Right renal cortex interstitium (tissue), 3 donors: ENCODE results near the gene PWWP2B. TPM values are rescaled to one million over a fixed set of nuclear protein-coding genes. Genes with fewer than 3 reads are reported as not detected.

Experiments used
- DNase-seq, 3 donors: peaks; one replicate each; pipeline ENCODE4 v3.0.0-alpha.2; 2013; ENCODE audit warnings: low read depth in 3 of 3, low spot score in 2 of 3
- polyA plus RNA-seq, 3 donors: library from polyadenylated mRNA; unstranded; fragments of 120-200 nt; gene quantifications; one replicate each; pipeline ENCODE4 v1.2.1, GENCODE V29; 2013; ENCODE audit not compliant: insufficient read length in 3 of 3

The PWWP2B gene
- polyA plus RNA-seq, 3 donors, result 5.0 to 9.7 (median 8.2) TPM

DNA sequence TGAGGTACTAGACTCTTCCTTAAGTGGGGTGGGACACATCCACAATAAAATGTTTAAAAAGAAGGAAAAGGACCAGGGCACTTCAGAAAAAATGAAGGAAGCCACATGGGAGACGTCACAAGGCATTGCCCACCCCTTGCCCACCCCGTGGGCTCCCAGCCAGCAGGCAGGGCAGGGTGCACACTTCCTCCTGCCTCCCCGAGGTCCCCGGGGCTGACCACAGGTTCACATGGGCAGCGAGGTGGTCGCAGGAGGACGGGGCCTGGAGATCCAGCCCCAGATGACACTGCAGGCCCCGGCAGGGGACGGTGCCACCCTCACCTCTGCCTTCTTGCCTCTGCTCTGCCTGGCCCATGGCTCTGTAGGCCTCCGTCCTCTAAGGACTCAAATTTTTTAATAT, 45.6 kb downstream of the PWWP2B start:
- no peak for DNase-seq

DNA sequence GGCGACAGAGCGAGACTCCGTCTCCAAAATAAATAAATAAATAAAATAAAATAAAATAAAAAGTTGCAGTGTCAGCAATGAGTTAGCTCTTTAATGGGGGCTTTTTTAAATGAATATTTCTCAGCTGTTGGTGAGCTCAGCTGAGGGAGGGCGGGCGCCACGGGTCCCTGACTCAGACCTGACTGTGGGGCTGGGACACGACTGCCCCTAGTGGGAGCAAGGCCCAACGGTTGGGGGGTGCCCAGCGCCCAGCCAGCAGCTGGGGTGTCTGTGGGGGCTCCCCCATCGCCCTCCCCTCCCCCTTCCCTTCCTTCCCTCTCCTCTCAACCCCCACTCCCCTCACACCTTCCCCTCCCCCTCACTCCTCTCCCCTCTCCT, 46.6 kb downstream of the PWWP2B start:
- no peak for DNase-seq

DNA sequence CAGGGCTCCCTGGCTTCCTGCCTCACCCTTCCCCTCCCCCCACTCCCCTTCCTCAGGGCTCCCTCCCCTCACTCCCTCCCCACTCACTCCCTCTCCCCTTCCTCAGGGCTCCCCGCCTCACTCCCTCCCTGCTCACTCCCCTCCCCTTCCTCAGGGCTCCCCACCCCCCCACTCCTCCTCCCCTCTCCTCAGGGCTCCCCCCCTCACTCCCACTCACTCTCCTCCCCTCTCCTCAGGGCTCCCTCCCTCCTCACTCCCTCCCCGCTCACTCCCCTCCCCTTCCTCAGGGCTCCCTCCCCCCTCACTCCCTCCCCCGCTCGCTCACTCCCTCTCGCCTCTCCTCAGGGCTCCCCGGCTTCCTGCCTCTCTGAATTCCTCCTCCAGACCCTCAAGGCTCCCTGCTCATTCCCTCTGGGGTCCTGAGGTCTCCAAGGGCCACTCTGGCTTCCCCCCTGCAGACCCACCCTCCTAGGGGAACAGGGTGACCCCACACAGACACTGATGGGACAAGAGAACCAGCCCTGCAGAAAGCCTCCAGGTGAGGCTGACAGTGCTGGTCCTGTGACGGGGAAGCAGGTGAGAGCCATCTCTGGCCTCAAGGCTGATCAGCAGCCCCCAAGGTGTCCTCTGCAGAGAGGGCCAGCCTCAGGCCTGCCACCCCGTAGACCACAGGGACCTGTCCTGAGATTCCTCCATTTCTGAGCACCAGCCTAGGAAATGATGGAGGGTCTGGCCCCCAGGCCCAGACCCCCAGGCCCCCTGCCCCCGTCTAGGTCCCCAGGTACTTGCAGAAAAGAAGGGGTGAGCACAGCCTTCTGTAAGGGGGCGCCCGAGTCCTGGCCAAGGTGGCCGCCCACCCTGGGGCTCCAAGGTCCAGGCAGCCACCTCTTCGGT, 47.2 kb downstream of the PWWP2B start:
- DNase-seq, result peak in 2 of 3 donors; percentile 80 to 88

DNA sequence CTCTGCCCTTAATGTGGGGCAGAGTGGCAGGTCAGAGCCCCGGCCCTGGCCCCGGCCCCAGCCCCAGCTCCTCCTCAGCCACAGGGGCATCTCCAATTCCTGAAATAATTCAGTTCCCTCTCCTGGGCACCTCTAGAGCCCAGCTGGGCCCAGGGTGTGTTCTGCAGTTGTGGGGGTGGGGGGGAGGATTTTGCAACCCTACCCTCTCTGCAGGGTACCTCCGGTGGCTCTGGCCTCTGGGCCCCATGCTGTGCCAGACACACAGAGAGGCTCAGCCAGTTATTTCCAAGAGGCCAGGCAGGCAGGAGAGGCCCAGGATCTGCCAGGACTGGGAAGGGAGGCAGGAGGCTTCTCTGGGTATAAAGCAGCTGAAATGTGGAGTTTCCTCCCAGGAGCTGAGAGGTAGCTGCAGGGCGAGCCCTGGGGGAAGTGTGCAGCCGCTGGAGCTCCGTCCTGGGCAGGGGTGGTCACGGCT, 47.9 kb downstream of the PWWP2B start:
- no peak for DNase-seq

DNA sequence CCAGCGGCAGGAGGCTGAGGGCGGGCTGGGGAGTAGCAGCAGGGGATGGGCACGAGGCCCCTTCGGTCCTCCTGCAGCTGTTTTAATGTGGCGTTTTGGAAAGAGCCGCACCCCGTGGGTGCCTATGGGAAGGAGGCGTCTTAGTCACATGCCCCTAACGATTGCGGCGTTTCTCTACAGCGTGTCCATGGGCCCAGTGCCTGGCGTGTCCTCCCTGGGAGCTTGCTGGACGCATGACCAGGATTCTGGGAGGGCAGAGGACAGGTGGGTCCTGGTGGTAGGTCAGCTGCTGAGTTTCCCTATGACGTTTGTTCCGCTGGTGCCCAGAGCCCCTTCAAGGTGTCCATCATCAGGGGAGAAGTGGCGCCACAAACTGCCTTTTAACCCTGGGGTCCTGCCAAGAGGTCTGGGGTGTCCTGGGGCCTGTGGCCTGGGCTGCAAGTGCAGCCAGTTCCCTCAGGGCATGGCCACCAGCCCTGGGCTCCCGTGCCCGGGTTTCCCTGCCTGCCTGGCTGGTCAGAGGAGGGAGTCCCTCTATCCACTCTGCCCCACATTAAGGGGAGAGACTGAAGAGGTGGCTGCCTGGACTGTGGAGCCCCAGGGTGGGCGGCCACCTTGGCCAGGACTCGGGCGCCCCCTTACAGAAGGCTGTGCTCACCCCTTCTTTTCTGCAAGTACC, 48.7 kb downstream of the PWWP2B start:
- DNase-seq, result no peak

DNA sequence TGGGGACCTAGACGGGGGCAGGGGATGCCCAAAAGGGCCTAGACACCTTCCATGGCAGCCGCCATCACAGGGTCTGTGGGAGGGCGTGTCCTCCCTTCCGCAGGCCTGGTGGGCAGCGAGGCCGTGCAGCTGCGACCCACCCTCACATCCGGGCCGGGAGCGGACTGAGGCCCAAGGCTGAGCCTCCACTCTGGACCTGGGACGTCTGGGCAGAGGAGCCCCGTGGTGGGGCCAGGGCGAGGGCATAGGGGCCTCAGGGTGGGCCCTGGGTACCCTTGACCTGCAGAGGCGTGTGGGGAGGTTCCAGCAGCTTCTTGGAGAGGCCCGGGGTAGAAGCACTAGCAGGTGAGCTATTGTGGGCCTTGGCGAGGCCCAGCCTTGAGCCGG, 49.2 kb downstream of the PWWP2B start:
- no peak for DNase-seq

DNA sequence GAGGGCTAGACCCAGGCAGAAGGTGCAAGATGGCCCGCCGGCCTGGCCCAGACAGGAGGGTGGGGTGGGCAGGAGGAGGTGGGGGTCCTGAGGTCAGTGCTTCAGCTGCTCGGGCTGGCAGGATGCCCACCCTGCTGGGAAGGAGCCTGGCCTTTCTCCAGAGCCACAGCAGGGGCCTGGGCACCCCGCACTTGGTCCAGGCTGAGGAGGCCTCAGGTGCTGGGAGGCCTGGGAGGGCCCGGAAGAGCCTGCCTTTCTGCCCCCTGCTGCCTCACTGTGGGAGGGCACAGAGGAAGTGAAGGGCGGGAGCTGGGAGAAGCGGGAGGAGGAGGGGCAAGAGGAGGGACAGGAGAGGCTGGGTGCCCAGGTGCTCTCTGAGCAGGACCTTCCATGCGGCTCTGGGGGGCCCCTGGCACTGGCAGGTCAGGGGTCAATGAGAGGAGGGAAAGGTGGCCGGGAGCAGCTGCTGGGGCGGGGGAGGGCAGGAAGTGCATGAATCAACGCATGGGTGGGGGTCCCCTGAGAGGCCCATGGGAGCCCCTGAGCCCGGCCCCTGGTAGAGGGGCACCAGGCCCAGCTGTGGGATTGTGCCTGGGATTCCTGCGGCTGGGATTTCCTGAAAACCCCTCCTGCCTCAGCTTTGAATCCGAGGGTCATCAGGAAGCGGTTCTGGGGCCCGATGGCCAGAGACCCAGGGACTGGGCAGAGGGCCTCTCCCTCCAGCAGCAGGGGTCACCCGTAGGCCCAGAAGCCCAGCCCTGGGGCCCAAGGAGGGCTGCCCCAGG, 49.9 kb downstream of the PWWP2B start:
- DNase-seq, result no peak

DNA sequence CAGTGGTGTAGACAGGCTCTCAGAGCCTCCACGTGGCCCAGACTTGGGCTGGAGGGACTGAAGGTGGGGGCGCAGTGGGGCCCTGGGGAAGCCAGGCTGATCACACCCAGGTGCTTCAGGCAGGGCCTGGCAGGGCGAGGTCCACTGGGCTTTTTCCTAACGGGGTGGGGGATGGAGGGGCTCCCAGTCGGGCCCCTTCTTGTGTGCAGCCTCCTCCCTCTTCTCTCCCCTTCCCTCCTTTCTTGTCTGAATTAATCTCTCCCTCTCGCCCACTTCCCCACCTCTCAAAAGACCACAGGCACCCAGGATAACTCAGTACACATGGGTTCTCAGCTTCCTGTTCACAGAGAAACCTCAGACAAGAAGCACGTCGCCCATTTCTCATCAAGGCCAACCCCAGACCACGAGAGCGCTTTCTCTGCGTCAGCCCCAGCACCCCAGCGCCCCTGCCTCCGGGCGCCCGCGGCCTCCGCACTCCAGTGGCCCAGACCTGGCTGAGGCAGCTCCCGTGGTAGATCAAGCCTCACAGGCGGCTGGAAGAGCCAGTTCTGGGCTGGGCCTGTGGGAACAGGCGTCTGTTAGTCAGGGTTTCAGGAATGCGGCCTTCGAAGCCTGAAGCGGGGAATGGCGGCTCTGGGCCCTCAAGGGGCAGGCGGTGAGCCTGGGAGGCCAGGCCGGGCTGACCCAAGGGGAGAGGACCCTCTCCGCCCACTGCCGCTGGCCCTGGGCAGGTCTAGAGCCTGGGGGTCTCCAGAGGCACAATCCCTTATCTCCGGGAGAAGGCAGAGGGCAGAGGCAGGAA, 50.6 kb downstream of the PWWP2B start:
- DNase-seq, result no peak

DNA sequence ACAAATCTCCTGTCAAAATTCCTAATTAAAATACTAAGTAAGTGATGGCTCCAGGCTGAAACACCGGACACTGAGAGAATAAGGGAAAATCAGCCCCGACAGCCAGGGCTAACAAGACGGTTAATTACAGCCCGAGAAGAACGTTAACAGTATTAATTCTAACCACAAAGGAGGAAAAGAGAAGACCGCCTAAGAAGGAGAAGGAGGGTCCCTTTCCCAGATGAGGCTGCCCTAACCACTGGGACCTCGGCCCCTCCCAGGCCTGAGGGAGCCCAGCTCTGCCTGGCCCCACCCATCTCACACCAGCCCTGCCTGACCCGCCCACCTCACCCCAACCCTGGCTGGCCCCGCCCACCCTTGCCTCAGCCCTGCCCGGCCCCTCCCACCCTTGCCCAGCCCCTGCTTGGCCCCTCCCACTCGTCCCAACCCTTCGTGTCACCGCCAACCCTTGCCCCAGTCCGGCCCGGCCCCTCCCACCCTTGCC, 51.3 kb downstream of the PWWP2B start:
- no peak for DNase-seq

DNA sequence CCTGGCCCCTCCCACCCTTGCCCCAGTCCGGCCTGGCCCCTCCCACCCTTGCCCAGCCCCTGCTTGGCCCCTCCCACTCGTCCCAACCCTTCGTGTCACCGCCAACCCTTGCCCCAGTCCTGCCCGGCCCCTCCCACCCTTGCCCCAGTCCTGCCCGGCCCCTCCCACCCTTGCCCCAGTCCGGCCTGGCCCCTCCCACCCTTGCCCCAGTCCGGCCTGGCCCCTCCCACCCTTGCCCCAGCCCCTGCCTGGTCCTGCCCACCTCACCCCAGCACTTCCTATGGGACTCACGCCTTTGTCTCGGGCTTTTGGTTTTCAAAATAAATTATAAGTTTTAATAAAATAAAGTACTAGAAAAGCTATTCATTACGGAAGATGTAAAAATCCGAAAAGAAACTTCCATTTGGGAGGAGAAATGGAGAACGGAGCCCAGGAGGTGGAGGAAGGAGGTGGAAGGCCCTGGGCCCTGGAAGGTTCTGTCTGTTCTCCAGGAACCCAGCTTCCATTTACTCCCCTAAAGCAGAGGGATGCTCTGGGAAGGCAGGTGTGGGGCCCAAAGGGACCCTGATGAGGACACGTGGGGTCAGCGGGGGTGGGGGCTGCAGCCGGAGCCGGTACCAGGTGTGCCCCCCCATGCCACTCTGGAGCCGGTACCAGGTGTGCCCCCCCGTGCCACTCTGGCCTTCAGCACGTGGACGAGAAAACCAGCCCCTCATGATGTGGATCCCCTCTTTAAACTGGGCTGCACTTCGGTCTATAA, 52.2 kb downstream of the PWWP2B start:
- no peak for DNase-seq

DNA sequence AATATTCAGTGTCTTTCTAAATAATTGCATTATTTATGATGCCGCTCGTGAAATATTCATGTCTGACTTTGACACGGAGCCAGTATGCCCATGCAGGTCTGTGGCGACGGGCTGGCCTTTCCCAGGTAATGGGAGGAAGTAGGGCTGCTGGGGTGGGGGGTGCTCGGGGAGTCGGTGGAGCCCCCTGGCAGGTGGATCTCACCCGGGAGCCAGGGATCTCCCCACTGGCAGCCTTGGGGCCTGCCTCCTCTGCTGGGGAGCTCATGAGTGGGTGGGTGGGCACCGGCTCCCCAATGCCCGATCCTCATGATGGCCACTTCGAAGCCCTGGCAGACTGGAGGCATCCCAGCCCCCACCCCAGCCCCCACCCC, 52.8 kb downstream of the PWWP2B start:
- DNase-seq, result no peak

DNA sequence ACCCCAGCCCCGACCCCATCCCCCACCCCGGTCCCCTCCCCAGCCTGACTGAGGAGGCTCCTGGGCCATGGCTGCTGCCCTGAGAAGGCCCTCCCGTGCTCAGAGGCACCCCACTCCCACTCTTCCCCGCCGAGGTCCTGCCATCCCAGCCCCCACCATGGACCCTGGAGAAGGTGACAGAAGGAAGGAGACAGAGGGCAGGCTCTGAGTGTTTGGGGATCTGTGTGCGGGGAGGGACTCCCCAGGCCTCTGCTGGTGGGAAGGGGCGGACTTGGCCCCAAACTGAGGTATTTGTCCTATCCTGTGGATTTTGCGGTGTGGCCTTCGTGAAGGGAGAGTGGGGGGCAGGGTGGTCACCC, 53.4 kb downstream of the PWWP2B start:
- no peak for DNase-seq

DNA sequence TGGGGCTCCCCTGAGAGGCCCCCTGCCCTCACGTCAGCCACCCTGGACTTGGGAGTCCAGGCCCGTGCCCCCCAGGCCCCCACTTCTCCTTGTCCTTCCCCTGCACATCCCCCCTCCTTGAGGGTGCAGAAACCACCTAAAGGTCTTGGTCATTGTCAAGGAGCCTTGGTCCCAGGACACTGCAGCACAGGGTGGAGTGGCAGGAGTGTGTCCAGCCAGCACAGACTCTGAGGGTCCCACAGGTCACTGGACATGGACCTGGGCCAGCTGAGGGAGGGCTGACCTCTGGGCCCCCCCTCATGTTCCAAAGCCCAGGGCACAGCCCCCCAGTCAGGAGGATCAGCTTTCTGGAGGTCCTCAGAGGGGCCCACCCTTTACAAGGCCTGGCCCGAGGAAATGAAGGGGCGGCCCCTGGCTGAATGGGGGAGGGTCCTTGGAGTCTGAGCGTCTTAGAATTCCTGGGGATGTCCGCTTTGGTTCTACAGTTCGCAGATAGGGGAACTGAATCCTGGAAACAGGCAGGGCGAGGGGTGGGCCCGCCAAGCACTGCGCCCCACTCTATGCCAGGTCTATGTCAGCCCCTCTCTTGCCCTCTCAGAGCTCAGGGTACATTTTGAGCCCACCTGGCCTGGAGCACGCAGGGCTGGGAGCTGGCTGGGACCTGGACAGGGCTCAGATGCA, 54.0 kb downstream of the PWWP2B start:
- no peak for DNase-seq

DNA sequence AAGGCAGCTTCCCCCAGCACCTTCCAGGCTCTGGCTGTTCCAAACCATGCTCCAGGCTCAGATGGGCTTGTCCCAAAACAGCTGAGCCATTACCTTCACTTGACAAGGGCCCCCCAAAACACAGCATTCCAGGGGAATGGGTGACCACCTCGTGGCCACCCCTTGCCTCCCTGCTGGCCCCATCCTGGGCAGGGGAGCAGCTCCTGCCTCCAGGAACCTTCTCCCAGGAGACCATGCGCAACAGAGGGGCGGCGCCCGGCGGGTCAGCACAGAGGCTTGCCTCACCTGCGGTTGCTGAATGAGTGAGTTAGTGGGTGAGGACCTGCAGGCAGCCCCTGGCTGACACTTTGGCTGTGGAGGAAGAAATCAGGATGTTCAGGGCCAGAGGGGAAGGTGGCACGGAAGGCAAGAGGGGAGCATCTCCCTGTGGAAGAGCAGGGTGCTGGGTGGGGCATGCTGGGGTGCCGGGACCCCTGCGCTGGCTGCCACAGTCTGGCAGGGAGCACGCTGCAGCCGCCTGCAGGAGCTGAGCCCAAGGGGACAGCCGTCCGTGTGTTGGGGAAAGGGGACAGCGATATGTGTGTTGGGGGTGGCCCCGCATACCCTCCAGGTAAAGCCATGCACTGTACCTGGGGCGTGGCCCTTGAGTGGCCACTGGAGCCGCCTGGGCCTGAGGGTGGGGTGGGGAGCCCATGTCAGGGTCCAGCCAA, 54.7 kb downstream of the PWWP2B start:
- DNase-seq, result no peak

DNA sequence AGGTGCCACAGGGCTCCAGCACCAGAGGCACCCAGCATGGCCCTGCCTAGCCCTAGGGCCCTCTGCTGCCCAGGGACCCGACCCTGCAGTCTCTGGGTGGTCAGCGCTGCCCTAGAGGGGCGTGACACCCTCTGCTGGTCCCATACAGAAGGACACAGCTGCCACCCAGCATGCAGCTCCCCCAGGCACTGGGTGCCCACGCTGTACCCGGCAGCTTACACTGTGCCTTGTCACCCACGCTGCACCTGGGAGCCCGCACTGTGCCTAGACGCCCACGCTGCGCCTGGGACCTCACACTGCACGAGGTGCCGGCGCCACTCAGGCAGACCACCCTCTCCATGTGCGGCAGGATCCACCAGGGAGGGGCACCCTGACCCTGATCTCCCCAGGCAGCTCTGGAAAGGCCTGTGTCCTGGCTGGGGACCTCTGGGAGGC, 55.2 kb downstream of the PWWP2B start:
- no peak for DNase-seq

DNA sequence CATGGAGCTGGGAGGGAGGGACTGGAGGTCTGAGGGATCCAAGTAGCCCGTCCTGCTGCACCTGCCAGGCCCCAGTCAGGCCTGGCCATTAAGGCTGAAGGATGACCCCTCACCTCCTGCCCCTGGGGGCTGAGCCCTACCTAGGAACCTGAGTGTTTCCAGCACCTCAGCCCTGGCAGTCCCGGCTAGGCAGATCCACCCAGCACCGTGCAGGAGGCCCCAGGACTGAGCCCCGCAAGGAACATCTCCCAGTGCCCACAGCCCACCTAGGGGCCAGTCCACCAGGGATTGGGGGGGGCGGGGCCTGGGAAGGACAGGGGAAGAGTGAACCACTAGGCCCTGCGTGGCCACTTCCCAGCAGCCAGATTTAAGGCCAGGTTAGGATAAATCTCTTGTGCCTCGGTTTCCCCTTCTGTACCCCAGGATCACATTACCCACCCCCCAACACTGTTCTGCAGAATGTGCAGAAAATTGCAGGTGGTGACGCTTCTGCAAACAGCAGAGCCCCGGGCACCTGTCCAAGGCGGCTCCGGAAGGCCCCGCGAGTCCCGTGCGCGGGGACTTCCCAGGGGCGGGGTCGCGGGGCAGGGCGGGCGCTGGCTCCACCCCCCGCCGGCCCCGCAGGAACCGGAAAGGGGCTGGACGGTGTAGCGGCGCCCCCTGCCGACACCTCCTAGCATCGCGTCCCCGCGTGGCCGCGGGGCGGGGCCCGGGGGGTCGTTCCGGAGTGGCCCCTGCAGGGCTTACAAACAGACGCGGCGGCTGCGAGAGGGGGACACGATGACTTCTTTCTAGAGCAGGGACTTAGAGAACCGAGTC, 55.9 kb downstream of the PWWP2B start:
- no peak for DNase-seq

DNA sequence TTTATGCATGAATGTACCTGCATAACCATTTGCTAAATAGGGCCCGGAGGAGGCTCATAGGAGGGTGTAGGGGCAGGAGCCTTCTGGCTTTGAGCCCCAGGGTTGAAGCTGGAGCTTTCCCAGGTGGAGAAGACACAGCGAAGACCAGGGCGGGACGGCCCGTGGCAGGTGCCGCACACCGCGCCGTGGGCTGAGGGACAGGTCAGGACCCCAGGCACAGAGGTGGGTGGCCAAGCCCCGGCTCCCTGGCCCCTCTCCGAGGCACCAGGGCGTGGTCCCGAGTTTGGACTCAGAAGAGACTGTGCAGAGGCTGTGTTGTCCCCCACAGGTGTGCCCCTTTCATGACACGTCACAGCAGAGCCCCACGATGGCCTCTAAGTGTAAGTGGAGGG, 56.5 kb downstream of the PWWP2B start:
- no peak for DNase-seq
